SK-N-SH treated with all-trans-retinoic acid at 6 μM for 48 hours (cell line): ENCODE results near the gene NACA2.

Source experiments
- BACH2 ChIP-seq: fragments of 250-450 bp; sonication (Bioruptor Pico); IDR thresholded peaks from 2 replicates; pipeline ENCODE4 v1.9.0; 2021; ENCODE audit warnings: mild to moderate bottlenecking, borderline replicate concordance
- CREB5 ChIP-seq: fragments of 250-450 bp; sonication (Bioruptor Pico); IDR thresholded peaks from 2 replicates; pipeline ENCODE4 v1.5.1; 2020; ENCODE audit warnings: low read depth, mild to moderate bottlenecking, moderate library complexity
- PPARA ChIP-seq: fragments of 250-450 bp; sonication (Bioruptor Pico); IDR thresholded peaks from 2 replicates; pipeline ENCODE4 v1.5.0; 2020; ENCODE audit warnings: mild to moderate bottlenecking, borderline replicate concordance
- RARB ChIP-seq: fragments of 250-450 bp; sonication (Bioruptor Pico); IDR thresholded peaks from 2 replicates; pipeline ENCODE4 v1.8.0; 2021; ENCODE audit warnings: mild to moderate bottlenecking, moderate library complexity
- SNAI2 ChIP-seq: fragments of 250-450 bp; sonication (Bioruptor Pico); IDR thresholded peaks from 2 replicates; pipeline ENCODE4 v1.5.0; 2020; ENCODE audit warnings: mild to moderate bottlenecking, moderate library complexity
- ZFP3 ChIP-seq: fragments of 250-450 bp; sonication (Bioruptor Pico); IDR thresholded peaks from 2 replicates; pipeline ENCODE4 v1.5.0; 2020; ENCODE audit warnings: mild to moderate bottlenecking, moderate library complexity
- ZFP30 ChIP-seq: fragments of 450-650 bp; formaldehyde crosslinking; IDR thresholded peaks from 2 replicates; pipeline ENCODE4 v1.5.0; 2022; ENCODE audit warnings: mild to moderate bottlenecking, moderate library complexity
- ZNF565 ChIP-seq: fragments of 450-650 bp; formaldehyde crosslinking; conservative IDR thresholded peaks from 2 replicates; pipeline ENCODE4 v1.5.0; 2020; ENCODE audit warnings: low read depth, mild to moderate bottlenecking, moderate library complexity
- ZNF70 ChIP-seq: fragments of 450-650 bp; formaldehyde crosslinking; IDR thresholded peaks from 2 replicates; pipeline ENCODE4 v1.5.0; 2020; ENCODE audit warnings: mild to moderate bottlenecking, moderate library complexity

- TF ChIP-seq ZFP3 (CRISPR knock-in tag) (no peak), RARB (CRISPR knock-in tag) (no peak), BACH2 (CRISPR knock-in tag) (no peak), PPARA (CRISPR knock-in tag) (no peak), ZNF70 (CRISPR knock-in tag) (no peak), SNAI2 (no peak), ZFP30 (CRISPR knock-in tag) (no peak), ZNF565 (no peak), CREB5 (CRISPR knock-in tag) (no peak)
These were observed 43.1 kb upstream of the NACA2 start for GRCh38 chr17:61634011-61634539.
